Esophagus squamous epithelium (tissue), 4 donors: ENCODE results near the gene P2RX2.

Experiments used
- CTCF ChIP-seq, 6 experiments: fragments of 450-650 bp in 4 of 6; fragments of 200-600 bp in 2 of 6; sonication (generic) in 2 of 6; IDR thresholded peaks; one replicate each; pipeline ENCODE4 v1.5.1; 2016 to 2019; ENCODE audit warnings: antibody characterized with exemption in 6 of 6, mild to moderate bottlenecking in 4 of 6, moderate library complexity in 4 of 6
- POLR2A ChIP-seq, 4 donors: fragments of 450-650 bp; IDR thresholded peaks; one replicate each; pipeline ENCODE4 v1.6.1; 2017; ENCODE audit warnings: antibody characterized with exemption in 4 of 4, mild to moderate bottlenecking in 4 of 4, moderate library complexity in 3 of 4

- no peak for TF ChIP-seq CTCF (IDR thresholded peaks at IDR 0.05)
- TF ChIP-seq POLR2A (IDR thresholded peaks at IDR 0.05): no peak
Observed at GRCh38 chr12:132619386-132620112, 973 bp downstream of the P2RX2 start.
